Stimulated activated naive CD8-positive, alpha-beta T cell treated with anti-CD3 and anti-CD28 coated beads, Interleukin-15, amount 100 ng/mL, for 72 hours (primary cell): ENCODE results near the gene NSUN7.

Experiments
- ATAC-seq: fragments of 150-1000 bp; cut with Tn5 transposase; 2 replicates; pipeline ENCODE4 v1.10.0; 2021; ENCODE audit warnings: mild to moderate bottlenecking, moderate library complexity
- DNase-seq, 2 donors: peaks; one replicate each; pipeline ENCODE4 v3.0.0; 2021 to 2022
- H3K27ac Mint-ChIP-seq, 2 donors: one replicate each; pipeline ENCODE4 v1.8.0; 2022; ENCODE audit warnings: mild to moderate bottlenecking in 2 of 2, mixed read lengths in 2 of 2, moderate library complexity in 2 of 2
- H3K27me3 Mint-ChIP-seq: one replicate; pipeline ENCODE4 v1.8.0; 2022; ENCODE audit warnings: mixed read lengths
- H3K4me1 Mint-ChIP-seq: one replicate; pipeline ENCODE4 v1.8.0; 2022; ENCODE audit warnings: mild to moderate bottlenecking, mixed read lengths
- H3K4me3 Mint-ChIP-seq, 2 donors: one replicate each; pipeline ENCODE4 v1.8.0; 2022; ENCODE audit warnings: mild to moderate bottlenecking in 2 of 2, mixed read lengths in 2 of 2, moderate library complexity in 1 of 2
- H3K9me3 Mint-ChIP-seq, 2 donors: one replicate each; pipeline ENCODE4 v1.8.0; 2022; ENCODE audit warnings: mixed read lengths in 2 of 2

The NSUN7 gene

DNA sequence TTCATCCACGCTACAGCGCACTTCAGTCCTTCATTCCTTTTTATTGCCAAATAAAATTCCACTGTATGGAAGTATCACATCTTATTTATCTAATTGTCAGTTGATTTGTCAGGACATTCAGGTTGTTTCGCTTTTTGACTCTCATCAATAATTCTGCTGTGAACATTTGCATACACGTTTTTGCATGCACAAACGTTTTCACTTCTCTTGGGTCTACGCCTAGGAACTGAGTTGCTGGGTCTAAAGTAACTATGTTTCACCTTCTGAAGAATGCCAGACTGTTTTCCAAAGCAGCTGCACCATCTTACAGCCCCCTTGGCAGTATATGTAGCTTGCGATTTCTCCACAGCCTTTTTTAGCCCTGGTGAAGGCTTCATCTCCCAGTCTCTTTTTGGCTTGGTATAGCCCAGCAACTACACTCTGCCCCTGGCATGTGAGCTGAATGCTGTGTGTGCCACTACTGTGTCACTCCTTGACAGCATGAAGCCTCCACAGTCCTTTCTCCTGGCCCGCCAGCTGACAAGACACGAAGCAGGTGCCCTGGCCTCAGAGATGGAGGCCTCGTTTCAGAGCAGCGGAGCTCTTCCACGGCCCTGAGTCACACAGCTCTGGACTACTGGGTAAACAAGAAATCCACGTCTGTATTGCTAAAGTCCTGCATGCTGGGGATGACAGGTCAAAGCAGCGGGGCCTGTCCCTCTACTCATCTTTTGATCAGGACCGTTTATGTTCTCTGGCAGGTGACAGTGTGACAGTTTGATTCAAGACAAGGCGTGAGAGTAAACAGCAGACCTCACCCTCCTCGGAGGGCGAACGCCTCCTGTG lies 75.5 kb downstream of the NSUN7 start:
- H3K4me1 Mint-ChIP-seq = peaks cover 7% of the 10 kb centered on the region
- no peak overlapping the region for H3K4me3 Mint-ChIP-seq
- peaks cover 15% of the 10 kb centered on the region for H3K27me3 Mint-ChIP-seq
- ATAC-seq = no peak
- H3K9me3 Mint-ChIP-seq = peaks cover 12 to 15% of the 10 kb centered on the region in 2 donors
- no peak for DNase-seq
- no peak overlapping the region for H3K27ac Mint-ChIP-seq

DNA sequence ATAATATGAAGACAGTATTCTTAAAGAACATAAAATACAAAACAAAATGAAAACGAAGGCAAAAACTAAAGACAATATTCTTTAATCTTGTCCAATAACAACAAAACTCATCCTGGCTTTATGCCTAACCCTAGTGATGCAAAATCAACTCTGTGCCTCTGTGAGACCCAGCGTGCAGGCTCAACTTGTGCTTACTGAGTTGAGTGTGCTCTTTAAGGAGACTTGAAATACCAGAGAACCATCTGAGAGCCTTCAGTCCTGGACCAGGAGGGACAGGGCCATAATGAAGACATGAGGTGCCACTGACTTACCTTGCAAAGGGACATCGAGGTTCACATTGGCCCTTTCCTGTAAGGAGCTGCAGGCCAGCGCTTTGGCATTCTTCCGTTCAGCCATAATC lies 77.1 kb downstream of the NSUN7 start:
- H3K9me3 Mint-ChIP-seq = peaks cover 12 to 15% of the 10 kb centered on the region in 2 donors
- ATAC-seq = no peak

DNA sequence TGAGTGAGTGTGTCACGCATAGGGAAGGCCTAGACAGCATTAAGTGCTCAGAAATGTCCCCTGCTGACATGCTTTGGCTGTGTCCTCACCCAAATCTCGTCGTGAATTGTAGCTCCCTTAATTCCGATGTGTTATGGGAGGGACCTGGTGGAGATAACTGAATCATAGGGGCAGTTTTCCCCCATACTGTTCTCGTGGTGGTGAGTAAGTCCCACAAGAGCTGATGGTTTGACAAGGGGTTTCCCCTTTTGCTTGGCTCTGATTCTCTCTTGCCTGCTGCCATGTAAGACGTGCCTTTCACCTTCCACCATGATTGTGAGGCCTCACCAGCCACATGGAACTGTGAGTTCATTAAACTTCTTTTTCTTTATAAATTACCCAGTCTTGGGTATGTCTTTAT lies 78.0 kb downstream of the NSUN7 start:
- ATAC-seq = peak; percentile 60
- Mint-ChIP-seq H3K27me3 (peaks cover 11% of the 10 kb centered on the region), H3K9me3 (peaks cover 12 to 15% of the 10 kb centered on the region in 2 donors), H3K4me3 (no peak overlapping the region), H3K27ac (no peak overlapping the region), H3K4me1 (peaks cover 7% of the 10 kb centered on the region)
- DNase-seq = no peak

More for the DNA sequence above, 77.1 kb downstream of the NSUN7 start:
- no peak for DNase-seq
- H3K4me1 Mint-ChIP-seq = peaks cover 7% of the 10 kb centered on the region
- H3K27ac Mint-ChIP-seq = no peak overlapping the region
- peaks cover 15% of the 10 kb centered on the region for H3K27me3 Mint-ChIP-seq
- no peak overlapping the region for H3K4me3 Mint-ChIP-seq

DNA sequence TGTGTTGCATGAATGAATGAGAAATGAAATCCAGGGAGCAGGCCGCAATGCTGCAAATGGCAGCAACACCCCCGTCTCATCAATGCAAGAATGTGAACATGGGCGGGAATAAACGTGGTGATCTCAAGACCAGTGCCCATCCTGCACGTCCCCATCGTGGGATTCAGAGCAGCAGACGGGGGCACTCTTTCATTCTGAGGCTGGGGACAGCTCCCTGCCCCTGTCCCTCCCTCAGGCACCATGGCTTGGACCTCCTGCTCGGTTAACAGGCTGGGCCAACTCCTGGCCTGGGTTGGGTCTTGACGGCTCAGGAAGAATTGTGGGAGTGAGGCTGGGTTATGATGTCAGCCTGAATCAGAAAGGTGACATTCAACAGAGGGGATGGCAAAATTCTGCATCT lies 78.9 kb downstream of the NSUN7 start:
- H3K27me3 Mint-ChIP-seq = peaks cover 8% of the 10 kb centered on the region
- DNase-seq (no peak), ATAC-seq (no peak)
- H3K27ac Mint-ChIP-seq = no peak overlapping the region
- H3K9me3 Mint-ChIP-seq = peaks cover 12 to 15% of the 10 kb centered on the region in 2 donors
- peaks cover 7% of the 10 kb centered on the region for H3K4me1 Mint-ChIP-seq
- H3K4me3 Mint-ChIP-seq = no peak overlapping the region

DNA sequence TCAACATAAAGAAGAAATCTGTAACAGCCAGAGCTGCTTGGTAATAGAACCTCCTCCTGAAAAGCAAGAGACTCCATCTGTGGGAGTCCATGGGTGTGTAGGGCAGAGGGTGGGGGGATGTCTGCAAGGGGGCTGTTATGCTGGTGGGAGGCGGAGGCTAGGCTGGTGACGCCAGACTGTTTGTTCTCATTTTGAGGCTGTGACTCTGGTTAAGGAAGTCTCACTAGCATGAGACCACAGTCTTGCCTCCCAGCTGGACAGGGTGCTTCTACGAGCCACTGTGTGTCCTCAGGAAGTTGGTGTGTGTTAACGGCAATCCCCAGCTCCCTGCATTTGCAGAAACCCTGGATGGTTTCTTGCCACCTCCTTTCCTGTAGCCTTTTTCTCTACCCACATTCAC lies 79.8 kb downstream of the NSUN7 start:
- DNase-seq (no peak), ATAC-seq (no peak)
- Mint-ChIP-seq H3K27ac (no peak overlapping the region), H3K27me3 (peaks cover 8% of the 10 kb centered on the region), H3K9me3 (peaks cover 12 to 15% of the 10 kb centered on the region in 2 donors), H3K4me1 (peaks cover 7% of the 10 kb centered on the region), H3K4me3 (no peak overlapping the region)

DNA sequence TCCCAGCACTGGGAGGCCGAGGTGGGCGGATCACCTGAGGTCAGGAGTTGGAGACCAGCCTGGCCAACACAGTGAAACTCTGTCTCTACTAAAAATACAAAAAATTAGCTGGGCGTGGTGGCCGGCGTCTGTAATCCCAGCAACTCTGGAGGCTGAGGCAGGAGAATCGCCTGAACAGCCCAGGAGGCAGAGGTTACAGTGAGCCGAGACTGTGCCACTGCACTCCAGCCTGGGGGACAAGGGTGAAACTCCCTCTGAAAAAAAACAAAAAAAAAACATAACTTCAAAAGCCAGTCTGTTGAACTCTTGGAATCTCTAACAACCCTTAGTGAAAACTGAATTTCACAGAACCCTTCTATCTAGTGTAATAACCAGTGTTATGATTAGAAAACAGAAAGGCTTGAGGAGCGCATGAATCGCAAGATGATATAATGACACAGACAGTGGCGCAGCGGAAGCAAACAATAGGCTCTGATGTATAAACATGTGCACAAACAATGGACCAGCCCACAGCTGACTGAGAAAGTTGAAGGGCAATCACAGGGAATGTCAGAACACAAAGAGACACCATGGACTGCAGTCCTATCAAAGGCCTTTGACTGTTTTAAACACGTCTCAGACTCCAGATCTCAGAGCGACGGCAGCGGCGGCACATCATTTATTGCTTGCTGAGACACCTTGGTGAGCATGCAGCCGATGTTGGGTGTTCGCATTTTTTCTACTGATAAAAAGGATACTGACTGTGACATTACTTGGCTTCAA lies 81.6 kb downstream of the NSUN7 start:
- Mint-ChIP-seq H3K9me3 (peaks cover 12 to 15% of the 10 kb centered on the region in 2 donors), H3K4me1 (peaks cover 7% of the 10 kb centered on the region), H3K27ac (no peak overlapping the region), H3K4me3 (no peak overlapping the region), H3K27me3 (peaks cover 8% of the 10 kb centered on the region)
- no peak for ATAC-seq
- no peak for DNase-seq

DNA sequence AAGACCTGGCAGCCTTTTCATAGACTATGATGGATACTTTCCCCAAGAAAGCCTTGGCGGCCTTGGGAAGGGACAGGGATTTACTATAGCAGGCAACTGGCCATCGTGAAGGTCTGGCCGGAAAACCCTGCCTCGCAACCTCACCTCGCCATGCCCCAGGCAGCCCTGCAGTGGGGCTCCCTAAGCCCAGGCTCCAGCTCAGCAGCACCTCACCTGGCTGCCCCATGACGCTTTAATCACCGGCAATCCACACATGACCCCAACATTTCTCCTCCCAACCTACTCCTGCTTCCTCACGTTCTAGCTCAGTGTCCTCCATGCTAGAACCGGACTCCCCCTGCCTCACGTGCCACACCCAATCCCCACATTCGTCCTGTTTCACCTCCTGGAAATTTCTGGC lies 82.4 kb downstream of the NSUN7 start:
- H3K27ac Mint-ChIP-seq = no peak overlapping the region
- peaks cover 7% of the 10 kb centered on the region for H3K4me1 Mint-ChIP-seq
- peaks cover 8% of the 10 kb centered on the region for H3K27me3 Mint-ChIP-seq
- H3K4me3 Mint-ChIP-seq = no peak overlapping the region
- no peak for ATAC-seq
- peaks cover 12 to 15% of the 10 kb centered on the region in 2 donors for H3K9me3 Mint-ChIP-seq
- no peak for DNase-seq

DNA sequence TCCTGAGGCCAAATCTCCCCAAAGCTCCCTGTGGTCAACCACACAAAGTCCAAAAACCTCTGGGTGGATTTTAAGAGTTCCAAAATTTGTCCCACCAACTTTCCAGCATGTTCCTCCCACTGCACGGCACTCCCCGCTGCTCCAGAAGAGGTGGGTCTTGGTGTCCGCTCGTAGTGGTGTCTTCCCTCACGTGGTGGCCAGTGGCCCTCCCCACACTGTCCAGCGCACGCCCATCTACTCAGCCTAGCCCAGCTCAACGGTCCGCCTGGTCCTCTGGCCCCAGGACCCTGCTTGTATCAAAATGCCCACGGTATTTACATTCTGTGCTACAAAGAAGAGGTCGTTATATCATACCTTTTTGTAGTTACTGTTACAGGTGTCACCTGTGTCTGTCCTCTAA lies 83.5 kb downstream of the NSUN7 start:
- peaks cover 3 to 11% of the 10 kb centered on the region in 2 donors for H3K9me3 Mint-ChIP-seq
- H3K4me3 Mint-ChIP-seq = no peak overlapping the region
- ATAC-seq = no peak

DNA sequence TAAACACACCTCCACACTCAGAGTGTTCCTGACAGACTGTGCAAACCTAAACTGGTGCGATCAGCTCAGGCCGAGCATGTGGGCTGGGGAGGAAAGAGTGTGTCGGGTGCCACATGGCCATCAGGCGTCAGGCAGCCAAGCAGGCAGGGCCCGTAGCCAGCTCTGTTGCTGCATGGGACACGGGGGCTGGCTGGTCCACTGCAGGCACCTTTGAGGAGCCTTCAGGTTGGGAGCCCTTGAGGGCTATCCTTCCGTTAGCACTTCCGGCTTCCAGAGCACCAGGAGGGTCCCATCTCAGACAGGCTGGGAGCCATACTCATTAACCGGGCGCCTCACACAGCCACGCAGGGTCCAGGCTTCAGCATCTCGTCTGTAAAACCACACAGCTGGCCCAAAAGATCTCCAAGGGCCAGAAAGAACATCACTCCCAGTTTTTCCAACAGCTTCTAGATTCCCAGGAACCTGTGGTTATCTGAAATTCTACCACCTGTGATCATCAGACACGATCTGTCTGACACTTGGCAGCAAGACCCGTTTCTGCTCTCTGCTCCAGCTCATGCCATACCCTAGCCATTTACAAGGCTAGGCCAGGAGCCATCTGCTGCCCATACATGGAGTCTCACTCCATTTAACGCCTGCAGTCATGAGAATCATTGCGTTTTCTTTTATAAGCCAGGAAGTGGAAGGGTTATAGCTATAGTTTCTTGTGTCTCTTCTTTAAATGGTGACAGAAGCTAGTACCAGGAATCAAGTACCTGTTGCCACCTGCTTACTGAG lies 87.5 kb downstream of the NSUN7 start:
- DNase-seq = no peak
- Mint-ChIP-seq H3K27me3 (peaks cover 6% of the 10 kb centered on the region), H3K27ac (no peak overlapping the region), H3K9me3 (no peaks in the 10 kb centered on the region), H3K4me1 (peaks cover 8% of the 10 kb centered on the region), H3K4me3 (no peak overlapping the region)
- ATAC-seq = no peak

More for the DNA sequence above, 83.5 kb downstream of the NSUN7 start:
- no peak for DNase-seq
- Mint-ChIP-seq H3K27ac (no peak overlapping the region), H3K27me3 (peaks cover 8% of the 10 kb centered on the region), H3K4me1 (peaks cover 1% of the 10 kb centered on the region)

DNA sequence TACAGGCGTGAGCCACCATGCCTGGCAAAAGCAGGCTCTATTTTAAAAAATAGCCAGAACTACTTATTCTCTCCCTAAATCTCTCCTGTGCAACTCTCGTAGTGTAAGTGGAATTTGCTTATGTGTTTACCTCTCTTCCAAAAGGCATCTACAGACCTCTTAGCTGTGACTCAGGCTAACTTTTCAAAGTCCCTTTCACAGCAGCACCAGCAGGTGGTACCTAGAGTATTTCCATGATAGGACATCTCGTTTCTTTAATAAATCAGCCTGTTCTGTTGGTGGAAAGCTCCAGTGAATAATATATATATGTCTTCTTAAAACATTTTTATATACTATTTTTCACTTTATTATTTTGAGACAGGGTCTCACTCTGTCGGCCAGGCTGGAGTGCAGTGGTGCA lies 89.0 kb downstream of the NSUN7 start:
- no peak for DNase-seq
- no peak for ATAC-seq
- Mint-ChIP-seq H3K27me3 (peaks cover 15% of the 10 kb centered on the region), H3K4me1 (peaks cover 8% of the 10 kb centered on the region), H3K9me3 (no peaks in the 10 kb centered on the region), H3K27ac (no peak overlapping the region), H3K4me3 (no peak overlapping the region)

DNA sequence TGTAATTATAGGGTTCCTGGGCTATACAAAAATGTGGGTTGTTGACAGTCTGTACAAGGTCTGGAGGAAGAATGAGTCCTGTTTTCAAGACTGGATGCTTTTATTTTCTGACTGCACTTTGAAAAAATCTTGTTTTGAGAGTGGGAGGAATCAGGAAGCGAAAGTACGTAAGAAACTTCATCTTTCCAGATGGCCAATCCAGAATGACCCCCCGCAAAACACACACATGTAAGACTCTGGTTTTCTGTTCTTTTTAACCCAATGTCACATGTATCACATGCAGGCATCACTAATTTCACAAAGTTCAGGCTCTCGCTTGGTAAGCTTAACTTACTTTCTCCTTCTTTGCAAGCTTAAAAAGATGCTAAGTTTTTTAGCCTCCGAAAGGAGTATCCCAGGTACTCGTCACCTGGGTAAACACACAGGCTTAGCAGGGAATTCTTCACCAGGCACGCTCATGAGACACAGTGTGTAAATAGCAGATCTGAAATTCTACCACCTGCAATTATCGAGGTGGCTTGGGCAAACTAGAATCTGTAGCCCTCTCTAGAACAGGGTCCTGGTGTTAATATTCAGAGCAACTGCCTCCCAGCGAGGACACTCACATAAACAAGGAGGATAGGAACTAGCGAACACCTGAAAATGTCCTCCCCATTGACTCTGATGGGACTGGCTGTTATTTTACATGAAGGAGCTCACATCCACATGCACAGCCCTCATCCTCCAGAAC lies 90.7 kb downstream of the NSUN7 start:
- peaks cover 15% of the 10 kb centered on the region for H3K27me3 Mint-ChIP-seq
- H3K4me1 Mint-ChIP-seq = peaks cover 8% of the 10 kb centered on the region
- DNase-seq = no peak
- ATAC-seq = no peak
- H3K9me3 Mint-ChIP-seq = no peaks in the 10 kb centered on the region
- H3K27ac Mint-ChIP-seq = no peak overlapping the region
- H3K4me3 Mint-ChIP-seq = no peak overlapping the region

DNA sequence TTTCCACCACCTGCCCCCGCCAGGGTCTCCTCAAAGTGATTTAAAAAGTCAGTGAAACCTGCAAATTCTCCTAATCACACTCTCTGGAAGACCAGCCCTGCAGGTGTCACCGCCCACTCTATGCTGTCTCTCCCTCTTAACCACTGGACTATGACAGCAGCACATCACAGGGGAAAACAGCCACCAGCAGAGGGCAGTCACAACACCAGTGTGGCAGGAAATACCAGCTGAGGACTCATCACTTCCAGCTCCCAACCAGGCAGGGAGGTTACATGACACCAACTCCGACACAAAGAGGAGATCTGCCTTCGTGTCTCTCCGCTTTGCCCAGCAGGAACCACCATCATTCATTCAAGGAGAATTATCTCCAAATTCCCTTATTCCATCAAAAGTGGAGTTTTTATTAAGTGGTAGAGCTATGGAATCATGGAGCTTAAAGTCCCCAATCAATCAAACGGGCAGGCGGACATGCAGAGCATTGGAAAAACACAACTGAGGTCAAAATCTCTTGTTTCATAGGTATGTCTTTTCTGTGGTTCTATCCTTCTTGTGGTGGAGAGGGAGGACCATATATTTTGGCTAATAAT lies 91.3 kb downstream of the NSUN7 start:
- no peaks in the 10 kb centered on the region for H3K9me3 Mint-ChIP-seq
- peak overlapping the region in 1 of 2 donors; percentile 3 for H3K27ac Mint-ChIP-seq
- DNase-seq (peak; percentile 68 to 81), ATAC-seq (peak; percentile 89)
- no peak overlapping the region for H3K4me3 Mint-ChIP-seq
- H3K4me1 Mint-ChIP-seq = peaks cover 8% of the 10 kb centered on the region
- peaks cover 15% of the 10 kb centered on the region for H3K27me3 Mint-ChIP-seq

DNA sequence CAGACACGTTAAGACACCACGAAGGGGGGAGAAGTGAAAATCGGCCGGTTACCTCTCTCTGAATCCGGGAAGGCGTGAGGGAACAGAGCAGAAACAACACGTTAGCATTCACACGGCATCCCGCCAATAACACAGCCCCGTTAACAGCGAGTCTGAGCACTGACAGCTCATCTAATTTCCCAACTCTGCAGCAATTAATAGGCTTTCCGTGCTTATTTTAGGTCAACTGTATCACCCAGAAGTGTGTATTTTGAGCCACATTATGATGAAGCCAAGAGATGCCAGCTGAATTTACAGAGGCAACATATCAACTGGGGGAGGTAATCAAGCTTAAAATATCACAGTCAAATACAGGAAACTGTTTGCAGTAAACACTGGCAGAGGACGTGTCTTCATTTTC lies 92.6 kb downstream of the NSUN7 start:
- DNase-seq = no peak
- Mint-ChIP-seq H3K9me3 (no peaks in the 10 kb centered on the region), H3K4me3 (no peak overlapping the region), H3K27ac (no peak overlapping the region), H3K27me3 (peaks cover 15% of the 10 kb centered on the region), H3K4me1 (peaks cover 8% of the 10 kb centered on the region)
- no peak for ATAC-seq

DNA sequence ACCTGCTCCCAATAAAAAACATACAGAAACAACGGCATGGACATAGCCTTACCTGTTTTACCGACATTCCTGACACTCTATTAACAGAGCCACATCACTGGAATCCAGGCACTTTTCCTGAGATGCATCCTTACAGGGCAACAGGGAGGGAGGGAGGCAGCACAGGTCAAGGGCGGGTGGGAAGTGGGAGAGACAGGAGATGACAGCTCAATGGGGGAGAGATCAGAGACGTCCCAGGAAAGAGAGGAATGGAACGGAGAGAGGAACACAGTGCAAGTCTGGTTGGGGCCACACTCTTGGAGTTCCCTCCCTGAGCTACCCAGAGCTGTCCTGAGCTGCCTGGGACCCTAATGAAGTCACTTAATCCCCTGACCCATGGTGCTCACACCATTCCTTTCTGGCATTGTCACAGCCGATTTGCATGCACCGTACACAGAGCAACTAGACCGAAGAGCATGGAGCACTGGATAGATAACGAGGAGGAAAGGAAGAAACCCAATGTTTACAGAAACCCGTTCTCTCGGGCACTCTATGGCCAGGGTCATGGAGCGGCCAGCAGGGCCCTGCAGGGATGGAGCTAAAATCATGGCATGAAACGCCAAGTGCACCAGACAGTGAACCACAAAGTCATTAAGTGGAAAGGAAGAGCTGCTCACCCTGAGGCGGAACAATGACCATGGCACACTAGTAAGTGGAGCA lies 93.1 kb downstream of the NSUN7 start:
- no peak overlapping the region for H3K4me3 Mint-ChIP-seq
- no peak for ATAC-seq
- no peaks in the 10 kb centered on the region for H3K9me3 Mint-ChIP-seq
- no peak for DNase-seq
- peaks cover 15% of the 10 kb centered on the region for H3K27me3 Mint-ChIP-seq
- peaks cover 8% of the 10 kb centered on the region for H3K4me1 Mint-ChIP-seq
- H3K27ac Mint-ChIP-seq = no peak overlapping the region
